ENCODE data around the gene SPDYE17. TPM values are rescaled to one million over a fixed set of nuclear protein-coding genes. Genes with fewer than 3 reads are reported as not detected.
"Not testable (repeated sequence)": the region's sequence is repeated elsewhere in the genome, so short reads cannot be mapped to it uniquely, and the experiment has no call there.

The SPDYE17 gene
- total RNA-seq, 1 experiment from 2014 or later: not detected

DNA sequence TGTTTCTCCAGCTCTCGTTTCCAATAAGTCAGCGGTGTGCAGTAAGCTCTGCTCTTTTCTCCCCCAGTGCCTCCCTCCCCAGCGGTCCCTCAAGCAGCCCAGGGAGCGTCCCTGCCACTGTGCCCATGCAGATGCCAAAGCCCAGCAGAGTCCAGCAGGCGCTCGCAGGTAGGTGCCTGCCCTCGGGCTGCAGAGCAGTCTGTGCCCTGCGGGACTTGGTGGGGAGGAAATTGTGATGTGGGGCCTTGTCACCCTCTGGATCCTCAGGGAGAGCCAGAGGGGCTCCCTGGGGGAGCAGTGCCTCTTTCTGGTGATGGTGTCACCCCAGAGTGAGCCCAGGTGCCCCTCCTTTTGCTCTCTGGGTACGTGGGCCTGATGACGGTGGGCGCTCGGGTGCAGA, 42.0 kb downstream of the SPDYE17 start:
- H3K36me3 ChIP-seq (replicated peaks; ENCODE audit: control insufficient read depth, insufficient read depth, low read length); H3K27me3 ChIP-seq (ENCODE audit: control insufficient read depth, insufficient read depth, low read length); H3K4me3 ChIP-seq (ENCODE audit: insufficient read depth, low read depth, low read length); DNase-seq: not testable (repeated sequence)

DNA sequence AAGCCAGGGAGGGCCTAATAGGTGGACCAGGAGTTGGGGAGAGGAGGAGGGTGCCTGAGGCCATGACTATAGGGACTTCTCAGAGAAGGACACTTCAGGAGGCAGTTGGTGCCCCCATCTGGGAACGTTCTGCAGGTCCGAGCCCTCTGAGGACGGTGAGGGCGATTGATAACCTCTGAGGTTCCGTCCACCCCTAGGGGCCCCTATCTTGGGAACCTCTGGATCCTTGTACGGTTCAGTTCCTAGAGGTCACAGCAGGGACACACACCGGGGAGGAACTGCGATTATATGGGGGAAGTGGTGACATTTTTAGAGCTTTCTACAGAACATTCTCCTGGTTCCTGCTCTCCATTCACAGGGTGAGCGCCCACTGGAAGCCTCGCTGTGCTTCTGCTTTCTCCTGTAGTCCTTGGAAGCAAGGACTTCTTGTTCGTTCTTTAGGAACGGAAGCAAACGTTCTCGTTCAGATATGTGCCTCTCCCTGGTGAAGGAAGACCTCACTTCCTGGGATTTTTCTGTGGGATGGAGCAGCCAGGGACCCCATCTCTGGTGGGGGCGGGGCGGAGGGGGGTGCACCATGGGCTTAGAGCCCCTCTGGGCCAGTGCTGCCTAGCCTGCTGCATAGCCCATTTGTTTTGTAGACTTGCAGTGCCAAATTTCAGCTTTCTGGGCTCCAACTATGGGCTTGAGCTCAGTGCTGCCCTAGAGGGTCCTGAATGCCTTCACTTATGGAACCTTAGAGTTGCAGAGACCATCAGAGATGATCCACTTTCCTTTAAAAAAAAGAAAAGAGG, 46.0 kb downstream of the SPDYE17 start:
- not testable (repeated sequence) for H3K36me3 ChIP-seq (replicated peaks; ENCODE audit: control insufficient read depth, insufficient read depth, low read length); DNase-seq; H3K4me3 ChIP-seq (ENCODE audit: insufficient read depth, low read depth, low read length); H3K27me3 ChIP-seq (ENCODE audit: control insufficient read depth, insufficient read depth, low read length)

DNA sequence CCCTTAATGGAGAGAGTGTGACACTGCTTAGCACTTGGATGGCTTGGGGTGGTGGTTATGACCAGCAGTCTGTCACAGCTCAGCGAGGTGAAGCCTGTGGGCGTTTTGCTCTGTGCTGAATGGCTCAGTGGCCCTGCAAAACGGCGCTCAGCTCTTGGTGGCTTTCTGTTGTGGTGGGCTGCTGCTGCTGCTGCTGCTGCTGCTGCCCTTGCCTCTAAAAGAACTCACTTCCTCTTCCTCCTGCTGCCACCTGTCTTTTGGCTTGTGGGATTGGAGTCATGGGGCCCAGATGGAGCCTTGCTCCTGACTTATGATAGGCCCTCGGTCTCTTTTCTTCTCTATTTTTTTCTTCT, 47.4 kb downstream of the SPDYE17 start:
- not testable (repeated sequence) for DNase-seq; H3K36me3 ChIP-seq (replicated peaks; ENCODE audit: control insufficient read depth, insufficient read depth, low read length); H3K4me3 ChIP-seq (ENCODE audit: insufficient read depth, low read depth, low read length); H3K27me3 ChIP-seq (ENCODE audit: control insufficient read depth, insufficient read depth, low read length)

DNA sequence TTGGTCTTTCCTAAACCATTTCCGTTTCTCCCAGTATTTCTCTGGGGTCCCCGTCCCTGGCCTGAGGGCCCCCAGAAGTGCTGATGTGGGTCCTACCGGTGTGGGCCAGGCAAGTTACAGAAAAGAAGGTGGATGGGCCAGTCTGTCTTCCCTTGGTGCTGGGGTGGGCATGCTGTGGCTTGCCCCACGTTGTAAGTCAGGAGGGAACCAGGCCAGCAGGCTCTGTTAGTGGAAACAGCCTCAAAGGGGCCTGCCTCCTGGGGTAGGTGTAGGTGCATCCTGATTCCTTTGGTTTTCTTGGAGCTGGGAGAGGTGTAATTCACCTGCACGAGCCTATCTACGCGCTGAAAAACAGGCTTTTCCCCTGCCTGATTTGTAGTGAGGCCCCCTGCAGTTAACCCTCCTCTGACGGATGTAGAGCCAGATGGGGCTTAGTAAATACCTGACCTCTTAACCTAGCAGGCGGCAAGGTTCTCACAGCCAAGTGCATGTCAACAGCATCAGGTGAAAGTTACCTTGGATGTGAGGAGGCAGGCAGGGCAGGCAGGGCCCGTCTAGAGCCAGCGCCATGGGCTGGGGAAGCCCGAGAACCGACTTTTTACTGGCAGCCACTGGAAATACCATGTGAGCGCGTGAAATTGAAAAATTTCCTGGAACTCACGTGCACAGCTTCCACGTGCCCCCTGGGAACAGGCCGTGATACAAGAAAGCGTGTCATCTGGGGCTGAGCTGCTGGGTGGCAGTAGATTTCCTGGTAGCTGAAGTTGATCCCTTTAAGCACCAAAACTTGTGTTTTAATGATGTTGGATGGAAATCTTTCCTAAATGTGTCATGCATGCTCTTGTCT, 48.0 kb downstream of the SPDYE17 start:
- not testable (repeated sequence) for DNase-seq; H3K36me3 ChIP-seq (replicated peaks; ENCODE audit: control insufficient read depth, insufficient read depth, low read length); H3K27me3 ChIP-seq (ENCODE audit: control insufficient read depth, insufficient read depth, low read length); H3K4me3 ChIP-seq (ENCODE audit: insufficient read depth, low read depth, low read length)

DNA sequence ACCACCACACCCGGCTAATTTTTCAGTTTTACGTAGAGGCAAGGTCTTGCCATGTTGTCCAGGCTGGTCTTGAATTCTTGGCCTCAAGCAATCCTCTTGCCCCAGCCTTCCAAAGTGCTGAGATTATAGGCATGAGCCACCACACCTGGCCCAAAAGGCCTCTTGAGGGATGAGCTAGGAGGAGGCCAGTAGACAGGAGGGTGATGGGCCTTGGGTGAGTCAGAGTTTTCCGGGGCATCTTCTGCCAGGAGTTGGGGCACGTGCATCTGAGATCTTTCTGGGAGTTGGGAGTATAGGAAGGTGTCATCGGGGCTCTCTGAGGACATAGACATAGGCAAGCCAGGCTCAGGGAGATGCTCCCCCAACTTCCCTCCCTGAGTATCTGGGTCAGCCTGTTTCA, 48.8 kb downstream of the SPDYE17 start:
- not testable (repeated sequence) for DNase-seq; H3K27me3 ChIP-seq (ENCODE audit: control insufficient read depth, insufficient read depth, low read length); H3K36me3 ChIP-seq (replicated peaks; ENCODE audit: control insufficient read depth, insufficient read depth, low read length); H3K4me3 ChIP-seq (ENCODE audit: insufficient read depth, low read depth, low read length)

DNA sequence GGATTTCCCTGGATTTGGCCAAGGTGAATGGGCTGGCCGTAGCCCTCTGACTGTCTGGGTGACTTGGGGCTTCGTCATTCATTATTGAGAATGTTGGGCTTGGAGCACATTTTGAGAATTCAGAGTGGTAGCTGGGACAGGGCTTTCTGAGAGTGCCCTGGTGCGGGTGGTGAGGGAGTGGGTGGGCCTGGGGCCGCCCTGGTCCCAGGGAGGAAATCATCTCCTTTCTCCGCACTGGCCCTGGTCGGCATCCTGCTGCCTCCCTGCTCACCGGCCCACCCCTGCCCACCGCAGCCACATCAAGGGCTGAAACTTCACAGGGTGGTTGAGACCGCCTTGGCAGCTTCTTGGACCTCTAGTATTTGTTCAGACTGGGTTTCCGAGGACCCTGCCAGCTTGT, 49.7 kb downstream of the SPDYE17 start:
- H3K27me3 ChIP-seq (ENCODE audit: control insufficient read depth, insufficient read depth, low read length); DNase-seq; H3K4me3 ChIP-seq (ENCODE audit: insufficient read depth, low read depth, low read length); H3K36me3 ChIP-seq (replicated peaks; ENCODE audit: control insufficient read depth, insufficient read depth, low read length): not testable (repeated sequence)

DNA sequence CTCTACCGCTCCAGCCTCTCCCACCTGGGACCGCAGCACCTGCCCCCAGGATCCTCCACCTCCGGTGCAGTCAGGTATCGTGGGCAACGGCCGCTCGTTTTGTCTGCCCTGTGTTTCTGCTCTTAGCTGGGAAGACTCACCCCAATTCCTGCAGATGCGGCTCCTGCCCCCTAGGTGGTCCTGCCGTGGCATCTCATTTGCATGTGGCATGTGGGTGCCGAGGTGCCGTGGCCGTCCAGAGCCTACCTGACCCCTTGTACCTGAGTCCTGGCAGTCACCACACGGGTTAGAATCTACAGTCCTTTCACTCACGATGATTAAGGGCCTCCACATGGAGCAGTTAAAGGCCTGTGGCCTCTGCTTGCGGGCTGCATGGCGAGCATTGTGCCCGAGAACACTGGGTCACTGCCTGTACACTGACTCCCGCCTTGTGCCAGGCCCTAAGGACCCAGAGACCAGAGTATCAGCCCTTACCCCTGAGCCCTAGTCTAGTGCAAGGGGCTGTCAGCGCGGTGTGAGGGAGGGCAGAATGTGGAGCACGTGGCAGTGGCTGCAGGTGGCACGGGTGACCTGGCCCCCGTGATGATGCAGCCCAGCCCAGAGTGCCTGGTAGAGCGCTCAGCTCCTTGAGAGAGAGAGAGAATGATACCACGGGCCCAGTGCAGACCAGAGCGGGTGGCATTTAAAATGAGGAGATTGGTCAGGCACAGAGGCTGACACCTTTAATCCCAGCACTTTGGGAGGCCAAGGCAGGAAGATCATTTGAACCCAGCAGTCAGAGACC, 50.8 kb downstream of the SPDYE17 start:
- not testable (repeated sequence) for H3K4me3 ChIP-seq (ENCODE audit: insufficient read depth, low read depth, low read length); H3K27me3 ChIP-seq (ENCODE audit: control insufficient read depth, insufficient read depth, low read length); H3K36me3 ChIP-seq (replicated peaks; ENCODE audit: control insufficient read depth, insufficient read depth, low read length); DNase-seq

DNA sequence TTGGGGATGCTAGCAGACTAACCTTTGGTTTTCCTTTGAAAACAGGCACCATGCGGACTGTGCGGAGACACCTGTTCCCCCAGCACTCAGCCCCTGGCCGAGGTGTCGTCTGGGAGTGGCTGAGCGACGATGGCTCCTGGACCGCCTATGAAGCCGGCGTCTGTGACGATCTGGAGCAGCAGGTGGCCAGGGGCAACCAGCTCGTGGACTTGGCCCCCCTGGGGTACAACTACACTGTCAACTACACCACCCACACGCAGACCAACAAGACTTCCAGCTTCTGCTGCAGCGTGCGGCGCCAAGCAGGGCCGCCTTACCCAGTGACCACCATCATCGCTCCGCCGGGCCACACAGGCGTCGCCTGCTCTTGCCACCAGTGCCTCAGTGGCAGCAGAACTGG, 51.6 kb downstream of the SPDYE17 start:
- not testable (repeated sequence) for H3K27me3 ChIP-seq (ENCODE audit: control insufficient read depth, insufficient read depth, low read length); H3K4me3 ChIP-seq (ENCODE audit: insufficient read depth, low read depth, low read length); H3K36me3 ChIP-seq (replicated peaks; ENCODE audit: control insufficient read depth, insufficient read depth, low read length); DNase-seq

DNA sequence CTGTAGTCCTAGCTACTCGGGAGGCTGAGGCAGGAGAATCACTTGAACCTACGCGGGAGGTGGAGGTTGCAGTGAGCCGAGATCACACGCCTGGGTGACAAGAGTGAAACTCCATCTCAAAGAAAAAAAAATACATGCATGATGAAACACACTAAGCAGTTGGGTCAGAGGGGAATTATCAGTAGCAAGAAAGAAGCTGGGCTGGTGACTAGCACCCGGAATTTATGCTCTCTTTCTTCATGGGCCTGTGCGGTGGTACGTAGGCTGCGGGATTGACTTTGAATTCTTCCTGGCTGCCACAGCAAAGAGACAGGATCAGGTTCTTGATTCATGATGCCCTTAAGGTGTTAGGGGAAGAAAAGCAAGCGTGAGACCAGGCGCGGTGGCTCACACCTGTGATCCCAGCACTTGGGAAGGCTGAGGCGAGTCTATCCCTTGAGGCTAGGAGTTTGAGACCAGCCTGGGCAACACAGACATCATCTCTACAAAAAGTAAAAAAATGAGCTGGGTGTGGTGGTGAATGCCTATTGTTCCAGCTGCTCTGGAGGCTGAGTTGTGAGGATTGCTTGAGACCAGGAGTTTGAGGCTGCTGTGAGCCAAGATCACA, 54.3 kb downstream of the SPDYE17 start:
- H3K27me3 ChIP-seq (ENCODE audit: control insufficient read depth, insufficient read depth, low read length); DNase-seq; H3K4me3 ChIP-seq (ENCODE audit: insufficient read depth, low read depth, low read length); H3K36me3 ChIP-seq (replicated peaks; ENCODE audit: control insufficient read depth, insufficient read depth, low read length): not testable (repeated sequence)

DNA sequence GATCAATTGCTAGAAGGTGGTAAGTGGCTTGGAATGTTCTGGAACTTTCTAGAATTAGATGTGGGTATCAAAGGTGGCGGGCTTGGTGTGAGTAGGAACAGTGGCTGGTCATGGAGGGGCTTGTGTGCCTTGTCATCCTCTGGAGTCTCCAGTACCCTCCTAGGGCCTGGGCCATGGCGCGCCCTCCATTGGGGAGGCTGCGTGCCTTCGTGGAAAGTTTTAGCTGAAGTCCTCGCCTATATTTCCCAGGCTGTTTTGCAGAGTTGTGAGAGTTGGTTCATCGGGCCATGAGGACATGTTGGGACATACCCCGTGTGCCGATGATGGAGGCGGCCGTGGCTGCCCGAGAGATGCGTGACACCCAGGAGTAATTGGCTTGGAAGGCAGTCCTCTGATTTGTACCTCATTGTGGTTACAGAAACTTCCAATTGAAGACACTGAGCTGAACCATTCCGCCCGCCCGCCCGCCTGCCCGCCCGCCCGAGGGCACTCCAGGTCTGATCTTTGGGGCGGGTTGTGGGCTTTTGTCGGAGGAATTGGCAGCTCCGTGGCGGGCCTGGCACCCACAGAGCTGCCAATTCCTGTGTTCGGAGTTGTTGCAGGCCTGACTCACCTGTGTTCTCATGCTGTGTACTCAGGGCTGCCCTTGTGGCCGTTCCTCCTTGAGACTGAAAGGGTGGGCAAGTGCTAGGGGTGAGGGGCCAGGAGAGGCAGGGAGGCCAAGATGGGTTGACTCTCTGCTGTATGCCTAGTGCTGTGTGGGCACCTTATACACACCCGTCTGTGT, 57.2 kb downstream of the SPDYE17 start:
- not testable (repeated sequence) for H3K36me3 ChIP-seq (replicated peaks; ENCODE audit: control insufficient read depth, insufficient read depth, low read length); DNase-seq; H3K27me3 ChIP-seq (ENCODE audit: control insufficient read depth, insufficient read depth, low read length); H3K4me3 ChIP-seq (ENCODE audit: insufficient read depth, low read depth, low read length)

DNA sequence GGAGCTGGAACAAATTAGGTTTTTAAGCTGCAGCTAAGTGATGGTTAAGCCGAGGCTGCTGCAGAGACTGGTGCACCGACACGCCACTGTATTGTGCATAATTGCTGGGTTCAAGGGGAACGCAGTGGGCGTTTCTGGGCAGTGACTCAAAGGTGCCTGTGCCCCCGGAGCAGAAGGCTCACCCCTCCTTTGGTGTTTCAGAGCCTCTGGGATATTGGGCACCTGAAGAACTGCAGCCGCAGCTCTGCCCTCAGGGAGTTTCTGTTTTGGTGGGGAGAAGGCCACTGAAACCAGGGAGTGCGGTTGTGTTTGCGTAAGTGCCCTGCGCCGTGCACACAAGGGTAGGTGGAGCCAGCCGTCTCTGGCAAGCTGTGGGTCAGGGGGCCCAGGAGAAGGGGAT, 57.8 kb downstream of the SPDYE17 start:
- H3K36me3 ChIP-seq (replicated peaks; ENCODE audit: control insufficient read depth, insufficient read depth, low read length); H3K27me3 ChIP-seq (ENCODE audit: control insufficient read depth, insufficient read depth, low read length); DNase-seq; H3K4me3 ChIP-seq (ENCODE audit: insufficient read depth, low read depth, low read length): not testable (repeated sequence)

DNA sequence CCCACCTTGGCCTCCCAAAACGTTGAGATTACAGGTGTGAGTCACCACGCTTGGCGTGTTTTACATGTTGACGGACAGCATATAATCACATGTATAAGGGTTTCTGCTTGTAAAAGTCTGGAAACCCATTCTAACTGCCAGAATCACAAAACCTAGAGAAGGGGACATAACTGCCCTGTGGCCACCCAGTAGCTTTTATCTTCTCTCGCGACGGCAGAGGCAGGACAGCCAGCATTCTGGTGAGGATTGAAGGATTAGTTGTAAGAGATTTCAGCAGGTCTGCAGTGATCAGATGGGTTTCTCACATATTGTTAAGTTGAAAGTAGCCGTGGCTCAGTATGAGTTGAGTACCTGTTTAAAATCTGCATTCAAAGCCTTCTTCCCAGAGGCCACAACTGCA, 59.8 kb downstream of the SPDYE17 start:
- not testable (repeated sequence) for DNase-seq; H3K4me3 ChIP-seq (ENCODE audit: insufficient read depth, low read depth, low read length); H3K36me3 ChIP-seq (replicated peaks; ENCODE audit: control insufficient read depth, insufficient read depth, low read length); H3K27me3 ChIP-seq (ENCODE audit: control insufficient read depth, insufficient read depth, low read length)
